HEK293 (cell line): ENCODE measurements around the gene ZNF385D.

Source experiments
- CTCF ChIA-PET: fragments of 350-600 bp; formaldehyde crosslinking; extraction: SDS; loops from one replicate; lab custom pipeline; 2021; ENCODE audit warnings: antibody characterized with exemption; lab: Yijun Ruan, JAX
- POLR2A ChIA-PET: fragments of 300-600 bp; formaldehyde crosslinking; extraction: SDS; loops from one replicate; lab custom pipeline; 2020; ENCODE audit warnings: antibody characterized with exemption, inconsistent platforms; lab: Yijun Ruan, JAX
- H3K27ac ChIP-seq: fragments of 200-500 bp; sonication (Bioruptor generic); 2 replicates; pipeline ENCODE4 v1.5.1; 2014; ENCODE audit warnings: low read depth, low read length, control low read depth, inconsistent platforms; ENCODE audit errors: extremely low read depth
- H3K36me3 ChIP-seq, 2 experiments: fragments of 200-500 bp in 1 of 2; sonication (Bioruptor generic) in 1 of 2; 1 replicate in 1 of 2; 2 replicates in 1 of 2; pipeline ENCODE4 v1.5.1; 2014 to 2017; ENCODE audit warnings: inconsistent platforms in 2 of 2, low read length in 2 of 2; ENCODE audit not compliant: control insufficient read depth in 2 of 2, insufficient read depth in 1 of 2
- H3K4me1 ChIP-seq: fragments of 200-500 bp; sonication (Bioruptor generic); 2 replicates; pipeline ENCODE4 v1.5.1; 2014; ENCODE audit warnings: mild to moderate bottlenecking, low read length, inconsistent platforms; ENCODE audit not compliant: control insufficient read depth, insufficient read depth
- H3K4me3 ChIP-seq: 2 replicates; pipeline ENCODE4 v1.5.1; 2011; ENCODE audit warnings: low read depth, mild to moderate bottlenecking, control low read depth, low read length, moderate library complexity
- H3K9me3 ChIP-seq: fragments of 200-500 bp; sonication (Bioruptor generic); 2 replicates; pipeline ENCODE4 v1.5.1; 2014; ENCODE audit warnings: low read depth, low read length, inconsistent platforms; ENCODE audit not compliant: control insufficient read depth, insufficient read depth
- BCL11A ChIP-seq: fragments of 450-650 bp; formaldehyde crosslinking; IDR thresholded peaks from 2 replicates; pipeline ENCODE4 v1.5.1; 2016; ENCODE audit warnings: low read depth, missing biosample characterization, missing genetic modification characterization
- HOXD13 ChIP-seq: sonication (generic); formaldehyde crosslinking; IDR thresholded peaks from 2 replicates; pipeline ENCODE4 v1.8.0; 2022; ENCODE audit warnings: missing genetic modification reagents, borderline replicate concordance
- IKZF3 ChIP-seq: fragments of 450-650 bp; IDR thresholded peaks from 2 replicates; pipeline ENCODE4 v1.5.0; 2018; ENCODE audit warnings: missing biosample characterization, mild to moderate bottlenecking, missing genetic modification characterization, moderate library complexity
- KLF1 ChIP-seq: fragments of 450-650 bp; formaldehyde crosslinking; IDR thresholded peaks from 2 replicates; pipeline ENCODE4 v1.5.1; 2016; ENCODE audit warnings: missing biosample characterization, missing genetic modification characterization
- KLF10 ChIP-seq: fragments of 450-650 bp; IDR thresholded peaks from 2 replicates; pipeline ENCODE4 v1.5.1; 2018; ENCODE audit warnings: missing biosample characterization, mild to moderate bottlenecking, missing genetic modification characterization
- TCF7L2 ChIP-seq: IDR thresholded peaks from 2 replicates; pipeline ENCODE4 v1.6.1; 2011; ENCODE audit warnings: low read depth, mild to moderate bottlenecking, inconsistent platforms, low read length, moderate library complexity, borderline replicate concordance
- TRIM28 ChIP-seq: IDR thresholded peaks from 2 replicates; pipeline ENCODE4 v1.6.1; 2011; ENCODE audit warnings: low read length, control low read depth, borderline replicate concordance
- ZBTB6 ChIP-seq: fragments of 450-650 bp; formaldehyde crosslinking; IDR thresholded peaks from 2 replicates; pipeline ENCODE4 v1.5.1; 2017; ENCODE audit warnings: missing biosample characterization, missing genetic modification characterization
- ZFHX2 ChIP-seq: fragments of 450-650 bp; formaldehyde crosslinking; conservative IDR thresholded peaks from 2 replicates; pipeline ENCODE4 v1.5.1; 2016; ENCODE audit warnings: missing biosample characterization, missing genetic modification characterization
- ZNF211 ChIP-seq: fragments of 450-650 bp; formaldehyde crosslinking; IDR thresholded peaks from 2 replicates; pipeline ENCODE4 v1.5.1; 2016; ENCODE audit warnings: low read depth, missing biosample characterization, missing genetic modification characterization
- ZNF223 ChIP-seq: fragments of 450-650 bp; formaldehyde crosslinking; IDR thresholded peaks from 2 replicates; pipeline ENCODE4 v1.5.1; 2016; ENCODE audit warnings: missing biosample characterization, missing genetic modification characterization
- ZNF274 ChIP-seq, 2 experiments: fragments of 200-500 bp in 1 of 2; fragments of 450-650 bp in 1 of 2; sonication (Bioruptor generic) in 1 of 2; formaldehyde crosslinking in 1 of 2; IDR thresholded peaks; 2 replicates each; pipeline versions ENCODE4 v1.5.1 to v1.6.1; 2014 to 2016; ENCODE audit warnings: borderline replicate concordance in 1 of 2, inconsistent platforms in 1 of 2, low read length in 1 of 2, missing biosample characterization in 1 of 2, missing genetic modification characterization in 1 of 2
- ZNF350 ChIP-seq: fragments of 450-650 bp; formaldehyde crosslinking; IDR thresholded peaks from 2 replicates; pipeline ENCODE4 v1.5.0; 2017; ENCODE audit warnings: missing biosample characterization, mild to moderate bottlenecking, missing genetic modification characterization
- ZNF514 ChIP-seq: fragments of 450-650 bp; formaldehyde crosslinking; IDR thresholded peaks from 2 replicates; pipeline ENCODE4 v1.5.1; 2016; ENCODE audit warnings: missing biosample characterization, missing genetic modification characterization
- ZNF561 ChIP-seq: fragments of 450-650 bp; IDR thresholded peaks from 2 replicates; pipeline ENCODE4 v1.5.1; 2018; ENCODE audit warnings: missing biosample characterization, missing genetic modification characterization, borderline replicate concordance
- ZNF571 ChIP-seq: fragments of 450-650 bp; formaldehyde crosslinking; IDR thresholded peaks from 2 replicates; pipeline ENCODE4 v1.5.0; 2017; ENCODE audit warnings: missing biosample characterization, missing genetic modification characterization
- ZNF624 ChIP-seq: fragments of 450-650 bp; formaldehyde crosslinking; IDR thresholded peaks from 2 replicates; pipeline ENCODE4 v1.5.1; 2017; ENCODE audit warnings: missing biosample characterization, missing genetic modification characterization
- ZSCAN30 ChIP-seq: fragments of 450-650 bp; IDR thresholded peaks from 2 replicates; pipeline ENCODE4 v1.5.1; 2018; ENCODE audit warnings: missing biosample characterization, mild to moderate bottlenecking, missing genetic modification characterization, moderate library complexity
- ZSCAN5A ChIP-seq: fragments of 450-650 bp; formaldehyde crosslinking; IDR thresholded peaks from 2 replicates; pipeline ENCODE4 v1.5.1; 2016; ENCODE audit warnings: missing biosample characterization, missing genetic modification characterization
- TF ChIP-seq, protein P1 (sequence below): fragments of 450-650 bp; formaldehyde crosslinking; IDR thresholded peaks from 2 replicates; pipeline ENCODE4 v1.5.1; 2016; ENCODE audit warnings: missing biosample characterization, missing genetic modification characterization

ZNF385D gene

GRCh38 chr3:21747966-21748555 is 2.9 kb downstream of the ZNF385D start:
- TF ChIP-seq KLF10 (tag by site-specific recombination) (no peak), TRIM28 (no peak), ZNF350 (no peak), ZFHX2 (no peak), ZNF211 (tag by site-specific recombination) (no peak), TCF7L2 (no peak), BCL11A (tag by site-specific recombination) (no peak), ZNF624 (no peak), ZBTB6 (tag by site-specific recombination) (no peak), ZNF223 (tag by site-specific recombination) (no peak)
- no peak overlapping the region for H3K27ac ChIP-seq
- H3K4me3 ChIP-seq: no peak overlapping the region
- no peaks in the 10 kb centered on the region for H3K4me1 ChIP-seq
- ChIA-PET POLR2A (no interaction called here), CTCF (interaction anchor here (0.6 kb wide), 1 partner anchor 87 kb away, joined by 3 read pairs; no protein-coding TSS in a partner anchor)
- H3K9me3 ChIP-seq: no peaks in the 10 kb centered on the region
- H3K36me3 ChIP-seq: no peaks in the 10 kb centered on the region

- Histone ChIP-seq H3K4me3 (no peak overlapping the region), H3K4me1 (no peaks in the 10 kb centered on the region)
- TF ChIP-seq, protein P1, sequence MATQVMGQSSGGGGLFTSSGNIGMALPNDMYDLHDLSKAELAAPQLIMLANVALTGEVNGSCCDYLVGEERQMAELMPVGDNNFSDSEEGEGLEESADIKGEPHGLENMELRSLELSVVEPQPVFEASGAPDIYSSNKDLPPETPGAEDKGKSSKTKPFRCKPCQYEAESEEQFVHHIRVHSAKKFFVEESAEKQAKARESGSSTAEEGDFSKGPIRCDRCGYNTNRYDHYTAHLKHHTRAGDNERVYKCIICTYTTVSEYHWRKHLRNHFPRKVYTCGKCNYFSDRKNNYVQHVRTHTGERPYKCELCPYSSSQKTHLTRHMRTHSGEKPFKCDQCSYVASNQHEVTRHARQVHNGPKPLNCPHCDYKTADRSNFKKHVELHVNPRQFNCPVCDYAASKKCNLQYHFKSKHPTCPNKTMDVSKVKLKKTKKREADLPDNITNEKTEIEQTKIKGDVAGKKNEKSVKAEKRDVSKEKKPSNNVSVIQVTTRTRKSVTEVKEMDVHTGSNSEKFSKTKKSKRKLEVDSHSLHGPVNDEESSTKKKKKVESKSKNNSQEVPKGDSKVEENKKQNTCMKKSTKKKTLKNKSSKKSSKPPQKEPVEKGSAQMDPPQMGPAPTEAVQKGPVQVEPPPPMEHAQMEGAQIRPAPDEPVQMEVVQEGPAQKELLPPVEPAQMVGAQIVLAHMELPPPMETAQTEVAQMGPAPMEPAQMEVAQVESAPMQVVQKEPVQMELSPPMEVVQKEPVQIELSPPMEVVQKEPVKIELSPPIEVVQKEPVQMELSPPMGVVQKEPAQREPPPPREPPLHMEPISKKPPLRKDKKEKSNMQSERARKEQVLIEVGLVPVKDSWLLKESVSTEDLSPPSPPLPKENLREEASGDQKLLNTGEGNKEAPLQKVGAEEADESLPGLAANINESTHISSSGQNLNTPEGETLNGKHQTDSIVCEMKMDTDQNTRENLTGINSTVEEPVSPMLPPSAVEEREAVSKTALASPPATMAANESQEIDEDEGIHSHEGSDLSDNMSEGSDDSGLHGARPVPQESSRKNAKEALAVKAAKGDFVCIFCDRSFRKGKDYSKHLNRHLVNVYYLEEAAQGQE (tag by site-specific recombination): no peak
- TF ChIP-seq ZSCAN5A (tag by site-specific recombination) (no peak), ZSCAN30 (tag by site-specific recombination) (no peak), TRIM28 (no peak), ZNF561 (tag by site-specific recombination) (no peak), KLF1 (tag by site-specific recombination) (no peak), ZNF274 (IDR thresholded peaks at IDR 0.05; ENCODE audit: low read length) (no peak), ZNF274 (tag by site-specific recombination; IDR thresholded peaks at IDR 0.05; ENCODE audit: borderline replicate concordance) (no peak), ZNF514 (tag by site-specific recombination) (no peak), HOXD13 (CRISPR knock-in tag) (no peak), IKZF3 (tag by site-specific recombination) (no peak), ZNF571 (tag by site-specific recombination) (no peak)
- TF ChIP-seq, all 188 proteins: peak for 0
- CTCF ChIA-PET: no interaction called here
- POLR2A ChIA-PET: no interaction called here
- H3K9me3 ChIP-seq: no peaks in the 10 kb centered on the region
- H3K36me3 ChIP-seq: no peaks in the 10 kb centered on the region
- H3K27ac ChIP-seq: no peak overlapping the region
These were observed 3.6 kb downstream of the ZNF385D start for GRCh38 chr3:21747376-21747775.
